ENCODE data around the gene CGAS.

The CGAS gene

DNA sequence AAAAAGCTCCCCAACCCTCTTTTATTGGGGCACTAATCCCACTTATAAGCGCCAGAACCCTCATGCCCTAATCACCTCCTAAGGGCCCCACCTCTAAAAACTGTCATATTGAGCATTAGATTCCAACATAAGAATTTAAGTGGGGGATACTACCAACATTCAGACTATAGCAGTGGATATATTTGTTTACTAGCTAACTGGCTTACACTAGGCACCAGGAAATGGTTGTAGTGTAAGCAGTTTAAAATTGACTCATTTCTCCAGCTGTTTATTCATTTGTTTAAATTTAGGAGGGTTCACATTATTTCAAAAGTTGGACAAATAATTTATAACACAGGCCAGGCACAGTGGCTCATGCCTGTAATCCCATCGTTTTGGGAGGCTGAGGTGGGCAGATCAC lies 32.3 kb upstream of the CGAS start:
- no peak for TF ChIP-seq TEAD4 (IDR thresholded peaks at IDR 0.05)

DNA sequence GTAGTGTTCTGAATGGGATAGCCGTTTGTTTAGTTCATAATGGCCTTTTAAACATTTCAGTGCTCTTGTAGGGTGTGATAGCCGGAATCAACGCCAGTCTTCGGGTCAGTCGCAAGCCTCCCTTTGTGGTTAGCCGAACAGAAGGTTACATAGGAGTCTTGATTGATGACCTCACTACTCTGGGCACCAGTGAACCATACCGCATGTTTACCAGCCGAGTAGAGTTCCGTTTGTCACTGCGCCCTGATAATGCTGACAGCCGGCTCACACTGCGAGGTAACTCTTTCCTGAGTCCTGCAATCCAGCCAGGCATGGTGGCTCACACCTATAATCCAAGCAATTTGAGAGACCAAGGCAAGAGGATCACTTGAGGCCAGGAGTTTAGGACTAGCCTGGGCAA lies 29.9 kb upstream of the CGAS start:
- TF ChIP-seq ZBTB7A (IDR thresholded peaks at IDR 0.05; ENCODE audit: low read depth) (no peak), NFIC (IDR thresholded peaks at IDR 0.05) (no peak), YY1 (IDR thresholded peaks at IDR 0.05; ENCODE audit: low read depth) (no peak), TEAD4 (IDR thresholded peaks at IDR 0.05) (no peak), TCF12 (IDR thresholded peaks at IDR 0.05; ENCODE audit: low read depth) (no peak), TAF1 (IDR thresholded peaks at IDR 0.05; ENCODE audit: low read depth) (no peak)
- TF ChIP-seq, protein P1, sequence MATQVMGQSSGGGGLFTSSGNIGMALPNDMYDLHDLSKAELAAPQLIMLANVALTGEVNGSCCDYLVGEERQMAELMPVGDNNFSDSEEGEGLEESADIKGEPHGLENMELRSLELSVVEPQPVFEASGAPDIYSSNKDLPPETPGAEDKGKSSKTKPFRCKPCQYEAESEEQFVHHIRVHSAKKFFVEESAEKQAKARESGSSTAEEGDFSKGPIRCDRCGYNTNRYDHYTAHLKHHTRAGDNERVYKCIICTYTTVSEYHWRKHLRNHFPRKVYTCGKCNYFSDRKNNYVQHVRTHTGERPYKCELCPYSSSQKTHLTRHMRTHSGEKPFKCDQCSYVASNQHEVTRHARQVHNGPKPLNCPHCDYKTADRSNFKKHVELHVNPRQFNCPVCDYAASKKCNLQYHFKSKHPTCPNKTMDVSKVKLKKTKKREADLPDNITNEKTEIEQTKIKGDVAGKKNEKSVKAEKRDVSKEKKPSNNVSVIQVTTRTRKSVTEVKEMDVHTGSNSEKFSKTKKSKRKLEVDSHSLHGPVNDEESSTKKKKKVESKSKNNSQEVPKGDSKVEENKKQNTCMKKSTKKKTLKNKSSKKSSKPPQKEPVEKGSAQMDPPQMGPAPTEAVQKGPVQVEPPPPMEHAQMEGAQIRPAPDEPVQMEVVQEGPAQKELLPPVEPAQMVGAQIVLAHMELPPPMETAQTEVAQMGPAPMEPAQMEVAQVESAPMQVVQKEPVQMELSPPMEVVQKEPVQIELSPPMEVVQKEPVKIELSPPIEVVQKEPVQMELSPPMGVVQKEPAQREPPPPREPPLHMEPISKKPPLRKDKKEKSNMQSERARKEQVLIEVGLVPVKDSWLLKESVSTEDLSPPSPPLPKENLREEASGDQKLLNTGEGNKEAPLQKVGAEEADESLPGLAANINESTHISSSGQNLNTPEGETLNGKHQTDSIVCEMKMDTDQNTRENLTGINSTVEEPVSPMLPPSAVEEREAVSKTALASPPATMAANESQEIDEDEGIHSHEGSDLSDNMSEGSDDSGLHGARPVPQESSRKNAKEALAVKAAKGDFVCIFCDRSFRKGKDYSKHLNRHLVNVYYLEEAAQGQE (IDR thresholded peaks at IDR 0.05; ENCODE audit: low read depth), result no peak

DNA sequence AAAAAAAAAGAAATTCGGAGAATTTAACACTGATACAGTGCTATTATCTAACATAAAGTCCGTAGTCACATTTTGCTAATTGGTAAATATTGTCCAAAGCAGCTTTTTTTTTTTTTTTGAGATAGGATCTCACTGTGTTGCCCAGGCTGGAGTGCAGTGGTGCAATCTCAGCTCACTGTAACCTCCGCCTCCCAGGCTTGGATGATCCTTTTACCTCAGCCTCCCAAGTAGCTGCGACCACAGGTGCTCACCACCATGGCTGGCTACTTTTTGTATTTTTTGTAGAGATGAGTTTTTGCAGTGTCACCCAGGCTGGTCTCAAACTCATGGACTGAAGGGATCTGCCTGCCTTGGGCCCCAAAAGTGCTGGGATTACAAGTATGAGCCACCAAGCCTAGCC lies 25.3 kb upstream of the CGAS start:
- no peak for TF ChIP-seq TAF1 (IDR thresholded peaks at IDR 0.05; ENCODE audit: low read depth)
- TF ChIP-seq RAD21 (IDR thresholded peaks at IDR 0.05; ENCODE audit: low read depth), result no peak
- TF ChIP-seq, protein P1 (IDR thresholded peaks at IDR 0.05; ENCODE audit: low read depth), result no peak
- no peak for TF ChIP-seq TEAD4 (IDR thresholded peaks at IDR 0.05)
- TF ChIP-seq EP300 (IDR thresholded peaks at IDR 0.05; ENCODE audit: borderline replicate concordance), result no peak
- TF ChIP-seq, protein P2, sequence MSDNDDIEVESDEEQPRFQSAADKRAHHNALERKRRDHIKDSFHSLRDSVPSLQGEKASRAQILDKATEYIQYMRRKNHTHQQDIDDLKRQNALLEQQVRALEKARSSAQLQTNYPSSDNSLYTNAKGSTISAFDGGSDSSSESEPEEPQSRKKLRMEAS (IDR thresholded peaks at IDR 0.05), result no peak
- TF ChIP-seq EGR1 (IDR thresholded peaks at IDR 0.05), result no peak
- no peak for TF ChIP-seq CREB1 (IDR thresholded peaks at IDR 0.05; ENCODE audit: low read depth)
- no peak for TF ChIP-seq FOXM1 (IDR thresholded peaks at IDR 0.05; ENCODE audit: borderline replicate concordance, low read depth)
- TF ChIP-seq TCF12 (IDR thresholded peaks at IDR 0.05; ENCODE audit: low read depth), result no peak
- TF ChIP-seq NFIC (IDR thresholded peaks at IDR 0.05), result no peak
- TF ChIP-seq ZBTB7A (IDR thresholded peaks at IDR 0.05; ENCODE audit: low read depth), result no peak
- TF ChIP-seq CEBPB (IDR thresholded peaks at IDR 0.05), result no peak
- TF ChIP-seq YY1 (IDR thresholded peaks at IDR 0.05; ENCODE audit: low read depth), result no peak
- TF ChIP-seq, protein P3, sequence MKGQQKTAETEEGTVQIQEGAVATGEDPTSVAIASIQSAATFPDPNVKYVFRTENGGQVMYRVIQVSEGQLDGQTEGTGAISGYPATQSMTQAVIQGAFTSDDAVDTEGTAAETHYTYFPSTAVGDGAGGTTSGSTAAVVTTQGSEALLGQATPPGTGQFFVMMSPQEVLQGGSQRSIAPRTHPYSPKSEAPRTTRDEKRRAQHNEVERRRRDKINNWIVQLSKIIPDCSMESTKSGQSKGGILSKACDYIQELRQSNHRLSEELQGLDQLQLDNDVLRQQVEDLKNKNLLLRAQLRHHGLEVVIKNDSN (IDR thresholded peaks at IDR 0.05), result no peak

DNA sequence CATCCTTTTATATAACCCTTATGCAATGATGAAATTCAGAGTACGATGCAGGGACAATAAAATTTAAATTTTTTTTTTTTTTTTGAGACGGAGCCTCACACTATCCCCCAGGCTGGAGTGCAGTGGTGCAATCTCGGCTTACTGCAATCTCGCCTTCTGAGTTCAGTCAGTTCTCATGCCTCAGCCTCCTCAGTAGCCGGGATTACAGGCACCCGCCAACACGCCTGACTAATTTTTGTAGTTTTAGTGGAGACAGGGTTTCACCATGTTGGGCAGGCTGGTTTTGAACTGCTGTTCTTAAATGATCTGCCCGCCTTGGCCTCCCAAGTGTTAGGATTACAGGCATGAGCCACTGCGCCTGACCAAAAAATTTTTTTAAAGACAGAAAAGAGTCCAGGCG lies 24.6 kb upstream of the CGAS start:
- TF ChIP-seq EP300 (IDR thresholded peaks at IDR 0.05; ENCODE audit: borderline replicate concordance), result no peak
- TF ChIP-seq EGR1 (IDR thresholded peaks at IDR 0.05), result no peak
- TF ChIP-seq, protein P2 (IDR thresholded peaks at IDR 0.05), result no peak

DNA sequence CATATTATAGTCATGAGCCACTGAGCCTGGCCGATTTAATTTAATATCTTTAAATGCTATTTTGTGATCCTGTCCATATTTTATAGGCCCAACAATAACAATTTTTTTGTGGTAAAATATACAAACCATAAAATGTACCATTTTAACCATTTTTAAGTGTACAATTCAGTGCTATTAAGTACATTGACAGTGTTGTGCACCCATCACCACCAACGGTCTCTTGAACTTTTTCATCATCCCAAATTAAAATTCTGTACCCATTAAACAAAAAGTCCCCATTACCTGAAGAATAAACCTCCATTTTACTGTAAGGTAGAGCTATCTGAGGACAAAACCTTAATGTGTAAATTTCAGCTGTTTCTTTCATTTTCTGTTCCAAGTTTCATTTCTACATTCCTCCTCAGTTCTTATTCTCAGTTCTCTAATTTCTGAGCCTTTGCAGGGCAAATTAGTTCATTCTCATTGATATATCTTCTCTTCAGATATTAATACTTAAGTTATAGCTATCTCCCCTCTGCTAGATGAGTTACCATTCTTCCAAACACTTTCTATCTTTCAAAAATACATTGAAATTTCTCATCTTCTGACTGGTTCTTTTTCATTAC lies 19.7 kb upstream of the CGAS start:
- no peak for TF ChIP-seq EP300 (IDR thresholded peaks at IDR 0.05; ENCODE audit: borderline replicate concordance)

DNA sequence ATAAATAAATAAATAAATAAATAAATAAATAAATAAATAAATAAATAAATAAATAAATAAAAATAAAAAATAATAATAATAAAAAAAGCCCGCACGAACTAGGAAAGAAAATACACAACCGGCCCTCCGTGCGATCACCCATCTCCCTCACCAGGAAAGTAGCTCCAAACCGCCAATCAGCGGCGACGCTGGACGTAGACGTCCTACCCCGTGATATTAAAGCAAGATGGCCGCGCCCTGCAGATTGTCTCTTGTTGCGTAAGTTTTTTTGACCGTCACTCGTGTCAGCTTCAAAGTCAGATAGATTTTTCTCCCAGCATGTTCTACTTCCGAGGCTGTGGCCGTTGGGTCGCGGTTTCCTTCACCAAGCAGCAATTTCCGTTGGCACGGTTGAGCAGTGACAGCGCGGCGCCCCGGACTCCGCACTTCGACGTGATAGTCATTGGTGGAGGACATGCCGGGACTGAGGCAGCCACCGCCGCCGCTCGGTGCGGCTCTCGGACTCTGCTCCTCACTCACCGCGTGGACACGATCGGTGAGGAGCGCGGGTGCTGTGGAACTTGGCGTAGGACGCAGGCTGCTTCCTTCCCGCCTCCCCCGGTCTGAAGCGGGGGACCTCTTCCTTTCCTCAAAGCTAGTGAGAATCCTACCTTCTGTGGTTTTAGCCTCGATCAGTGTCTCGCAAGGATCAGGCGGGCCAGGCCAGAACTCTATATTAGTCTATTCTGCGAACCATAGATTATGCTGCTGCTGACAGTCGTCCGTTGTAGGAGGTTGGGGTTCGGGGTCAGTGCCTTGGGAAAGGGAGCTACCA lies 9.6 kb upstream of the CGAS start, which contains the start of gene MTO1:
TSS of gene MTO1 (plus strand) at position 201 of the 814 bp plus-strand sequence. CDS start at position 319, 118 bp downstream.
- TF ChIP-seq TCF12 (IDR thresholded peaks at IDR 0.05; ENCODE audit: low read depth) (peak; percentile 64; the same call in 1 of the 2 replicates), ZBTB7A (IDR thresholded peaks at IDR 0.05; ENCODE audit: low read depth) (no peak), NFIC (IDR thresholded peaks at IDR 0.05) (no peak), TEAD4 (IDR thresholded peaks at IDR 0.05) (0 out of 2 replicates have a peak, but pooled peaks have one; percentile 24), CEBPB (IDR thresholded peaks at IDR 0.05) (peak; percentile 97), TAF1 (IDR thresholded peaks at IDR 0.05; ENCODE audit: low read depth) (peak; percentile 89), CREB1 (IDR thresholded peaks at IDR 0.05; ENCODE audit: low read depth) (peak; percentile 37; the same call in 1 of the 2 replicates), RAD21 (IDR thresholded peaks at IDR 0.05; ENCODE audit: low read depth) (no peak), YY1 (IDR thresholded peaks at IDR 0.05; ENCODE audit: low read depth) (peak; percentile 95), FOXM1 (IDR thresholded peaks at IDR 0.05; ENCODE audit: borderline replicate concordance, low read depth) (no peak), EP300 (IDR thresholded peaks at IDR 0.05; ENCODE audit: borderline replicate concordance) (peak; percentile 18; the same call in 1 of the 2 replicates), EGR1 (IDR thresholded peaks at IDR 0.05) (no peak; the same call in 1 of the 2 replicates)
- TF ChIP-seq, protein P3 (IDR thresholded peaks at IDR 0.05), result no peak
- TF ChIP-seq, protein P1 (IDR thresholded peaks at IDR 0.05; ENCODE audit: low read depth), result no peak
- TF ChIP-seq, protein P2 (IDR thresholded peaks at IDR 0.05), result peak; percentile 77
